ENCODE data around the gene FGD2.
A peak's percentile ranks its signal among the peaks of the same experiment; 100 is the strongest.

FGD2 gene

GRCh38 chr6:36997811-36998722 lies 7.4 kb upstream of the FGD2 start:
- peak; percentile 41 for DNase-seq

GRCh38 chr6:36998723-36999038 lies 6.8 kb upstream of the FGD2 start:
- no peak for DNase-seq

- peak; percentile 33 for DNase-seq
Observed at GRCh38 chr6:36999061-36999750, 6.2 kb upstream of the FGD2 start.

GRCh38 chr6:36999751-37000125 lies 5.7 kb upstream of the FGD2 start:
- no peak for DNase-seq

GRCh38 chr6:37004044-37004980 lies 1.1 kb upstream of the FGD2 start:
- DNase-seq = peak; percentile 77

GRCh38 chr6:37005827-37006567 lies 542 bp downstream of the FGD2 start:
- DNase-seq = no peak

GRCh38 chr6:37006793-37007339 lies 1.4 kb downstream of the FGD2 start:
- no peak for DNase-seq

GRCh38 chr6:37007340-37008043 lies 2.0 kb downstream of the FGD2 start:
- DNase-seq = no peak

GRCh38 chr6:37008484-37009465 lies 3.3 kb downstream of the FGD2 start:
- DNase-seq = no peak

- no peak for DNase-seq
Observed at GRCh38 chr6:37010402-37010892, 5.0 kb downstream of the FGD2 start.

- DNase-seq = no peak
Observed at GRCh38 chr6:37011656-37012378, 6.4 kb downstream of the FGD2 start.

GRCh38 chr6:37013516-37014491 lies 8.3 kb downstream of the FGD2 start:
- no peak for DNase-seq

GRCh38 chr6:37014667-37015066 lies 9.2 kb downstream of the FGD2 start:
- no peak for DNase-seq

- no peak for DNase-seq
Observed at GRCh38 chr6:37015532-37015931, 10.1 kb downstream of the FGD2 start.

GRCh38 chr6:37016995-37017394 lies 11.5 kb downstream of the FGD2 start:
- no peak for DNase-seq

GRCh38 chr6:37017606-37018197 lies 12.2 kb downstream of the FGD2 start:
- DNase-seq = no peak

GRCh38 chr6:37018198-37019064 lies 13.0 kb downstream of the FGD2 start:
- DNase-seq = peak; percentile 95

Measured in eye (tissue), 1 donor.